ENCODE data around the gene ABCB6. TPM values are rescaled to one million over a fixed set of nuclear protein-coding genes. Genes with fewer than 3 reads are reported as not detected.
"Not testable (repeated sequence)": the region's sequence is repeated elsewhere in the genome, so short reads cannot be mapped to it uniquely, and the experiment has no call there.

ABCB6 gene
- total RNA-seq, 1 experiment from 2014 or later, result 68.6 TPM

DNA sequence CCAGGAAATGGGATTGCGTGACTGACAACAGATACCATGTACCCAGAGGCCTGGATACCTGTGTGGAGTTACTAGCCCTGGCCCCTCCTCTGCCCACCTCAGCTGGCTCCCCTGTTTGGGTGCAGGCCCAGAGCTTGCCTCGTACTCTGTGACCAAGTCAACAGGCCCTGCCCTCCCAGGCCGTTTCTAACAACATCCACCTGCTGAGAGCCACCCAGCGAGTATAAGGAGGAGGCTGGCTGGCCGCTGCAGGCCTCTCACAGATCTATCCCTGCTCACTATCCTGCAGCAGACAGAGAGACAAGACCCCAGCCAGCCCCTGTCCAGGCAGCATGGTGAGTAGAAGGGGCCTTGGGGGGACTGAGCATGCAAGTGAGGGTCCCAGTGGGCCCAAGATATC is 47.5 kb upstream of the ABCB6 start:
- no peaks in the 10 kb centered on the region for H3K36me3 ChIP-seq (ENCODE audit: control insufficient read depth, insufficient read depth, low read length)
- no peaks in the 10 kb centered on the region for H3K9me3 ChIP-seq
- Mint-ChIP-seq H3K27me3 (ENCODE audit: insufficient read depth, unreplicated experiment) (peaks cover 4% of the 10 kb centered on the region), H3K4me3 (ENCODE audit: unreplicated experiment) (no peak overlapping the region), H3K27ac (ENCODE audit: unreplicated experiment) (no peak overlapping the region), H3K4me1 (ENCODE audit: low read depth, unreplicated experiment) (peaks cover 5% of the 10 kb centered on the region), H3K36me3 (ENCODE audit: insufficient read depth, unreplicated experiment) (no peaks in the 10 kb centered on the region), H3K9me3 (ENCODE audit: unreplicated experiment) (no peaks in the 10 kb centered on the region)
- intact Hi-C loops (cut with micrococcal nuclease; ENCODE audit: unreplicated experiment), result no loop called here
- H3K4me3 ChIP-seq (ENCODE audit: low read depth, low read length), result no peak overlapping the region
- ChIA-PET CTCF (no interaction called here), POLR2A (no interaction called here)
- BruUV-seq (replicated peaks), result no TSS peak
- H3K4me1 ChIP-seq, result peaks cover 7% of the 10 kb centered on the region
- DNase-seq, result no peak
- H3K27me3 ChIP-seq (replicated peaks; ENCODE audit: control insufficient read depth, insufficient read depth, low read length), result no peaks in the 10 kb centered on the region
- TF ChIP-seq, protein P1, sequence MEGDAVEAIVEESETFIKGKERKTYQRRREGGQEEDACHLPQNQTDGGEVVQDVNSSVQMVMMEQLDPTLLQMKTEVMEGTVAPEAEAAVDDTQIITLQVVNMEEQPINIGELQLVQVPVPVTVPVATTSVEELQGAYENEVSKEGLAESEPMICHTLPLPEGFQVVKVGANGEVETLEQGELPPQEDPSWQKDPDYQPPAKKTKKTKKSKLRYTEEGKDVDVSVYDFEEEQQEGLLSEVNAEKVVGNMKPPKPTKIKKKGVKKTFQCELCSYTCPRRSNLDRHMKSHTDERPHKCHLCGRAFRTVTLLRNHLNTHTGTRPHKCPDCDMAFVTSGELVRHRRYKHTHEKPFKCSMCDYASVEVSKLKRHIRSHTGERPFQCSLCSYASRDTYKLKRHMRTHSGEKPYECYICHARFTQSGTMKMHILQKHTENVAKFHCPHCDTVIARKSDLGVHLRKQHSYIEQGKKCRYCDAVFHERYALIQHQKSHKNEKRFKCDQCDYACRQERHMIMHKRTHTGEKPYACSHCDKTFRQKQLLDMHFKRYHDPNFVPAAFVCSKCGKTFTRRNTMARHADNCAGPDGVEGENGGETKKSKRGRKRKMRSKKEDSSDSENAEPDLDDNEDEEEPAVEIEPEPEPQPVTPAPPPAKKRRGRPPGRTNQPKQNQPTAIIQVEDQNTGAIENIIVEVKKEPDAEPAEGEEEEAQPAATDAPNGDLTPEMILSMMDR (IDR thresholded peaks at IDR 0.05; ENCODE audit: insufficient read depth in 1 of 2, low read depth in 1 of 2, low read length in 1 of 2, severe bottlenecking in 1 of 2, unreplicated experiment in 1 of 2), result no peak

GRCh38 chr2:219261024-219261855 is 42.5 kb upstream of the ABCB6 start:
- no peak overlapping the region for H3K4me3 Mint-ChIP-seq (ENCODE audit: unreplicated experiment)
- H3K36me3 ChIP-seq (ENCODE audit: control insufficient read depth, insufficient read depth, low read length), result no peaks in the 10 kb centered on the region
- H3K4me1 Mint-ChIP-seq (ENCODE audit: low read depth, unreplicated experiment), result no peaks in the 10 kb centered on the region
- no peaks in the 10 kb centered on the region for H3K36me3 Mint-ChIP-seq (ENCODE audit: insufficient read depth, unreplicated experiment)
- TF ChIP-seq, protein P1 (IDR thresholded peaks at IDR 0.05; ENCODE audit: insufficient read depth in 1 of 2, low read depth in 1 of 2, low read length in 1 of 2, severe bottlenecking in 1 of 2, unreplicated experiment in 1 of 2), result no peak
- POLR2A ChIA-PET, result interaction anchor here (0.8 kb wide), 1 partner anchor 13 kb away, joined by 3 read pairs; no protein-coding TSS in a partner anchor
- BruUV-seq (replicated peaks), result no TSS peak
- no peaks in the 10 kb centered on the region for H3K4me1 ChIP-seq
- H3K27me3 Mint-ChIP-seq (ENCODE audit: insufficient read depth, unreplicated experiment), result peaks cover 13% of the 10 kb centered on the region
- intact Hi-C loops (cut with micrococcal nuclease; ENCODE audit: unreplicated experiment), result no loop called here
- DNase-seq, result no peak
- no peaks in the 10 kb centered on the region for H3K9me3 Mint-ChIP-seq (ENCODE audit: unreplicated experiment)
- H3K4me3 ChIP-seq (ENCODE audit: low read depth, low read length), result no peak overlapping the region
- H3K27ac Mint-ChIP-seq (ENCODE audit: unreplicated experiment), result no peak overlapping the region
- no peaks in the 10 kb centered on the region for H3K9me3 ChIP-seq
- no peaks in the 10 kb centered on the region for H3K27me3 ChIP-seq (replicated peaks; ENCODE audit: control insufficient read depth, insufficient read depth, low read length)
- CTCF ChIA-PET, result interaction anchor here (0.5 to 2.0 kb wide), 2 partner anchors 34 to 66 kb away, joined by 3 to 8 read pairs; no protein-coding TSS in a partner anchor

DNA sequence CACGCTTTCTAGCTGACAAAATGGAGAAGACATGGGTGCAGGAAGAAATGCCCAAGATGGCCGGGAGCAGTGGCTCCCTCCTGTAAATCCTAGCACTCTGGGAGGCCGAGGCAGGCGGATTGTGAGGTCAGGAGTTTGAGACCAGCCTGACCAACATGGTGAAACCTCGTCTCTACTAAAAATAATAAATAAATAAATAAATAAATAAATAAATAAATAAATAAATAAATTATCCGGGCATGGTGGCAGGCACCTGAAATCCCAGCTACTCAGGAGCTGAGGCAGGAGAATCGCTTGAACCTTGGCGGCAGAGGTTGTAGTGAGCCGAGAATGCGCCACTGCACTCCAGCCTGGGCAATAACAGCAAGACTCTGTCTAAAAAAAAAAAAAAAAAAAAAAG is 40.2 kb upstream of the ABCB6 start:
- H3K4me3 ChIP-seq (ENCODE audit: low read depth, low read length); intact Hi-C loops (cut with micrococcal nuclease; ENCODE audit: unreplicated experiment); H3K4me3 Mint-ChIP-seq (ENCODE audit: unreplicated experiment); H3K4me1 ChIP-seq; H3K36me3 Mint-ChIP-seq (ENCODE audit: insufficient read depth, unreplicated experiment); DNase-seq; H3K9me3 Mint-ChIP-seq (ENCODE audit: unreplicated experiment); H3K27ac Mint-ChIP-seq (ENCODE audit: unreplicated experiment); H3K36me3 ChIP-seq (ENCODE audit: control insufficient read depth, insufficient read depth, low read length); H3K27me3 ChIP-seq (replicated peaks; ENCODE audit: control insufficient read depth, insufficient read depth, low read length); H3K4me1 Mint-ChIP-seq (ENCODE audit: low read depth, unreplicated experiment); H3K9me3 ChIP-seq; CTCF ChIA-PET; BruUV-seq (replicated peaks): not testable (repeated sequence)
- H3K27me3 Mint-ChIP-seq (ENCODE audit: insufficient read depth, unreplicated experiment), result peaks cover 16% of the 10 kb centered on the region
- POLR2A ChIA-PET, result interaction anchor here (0.6 kb wide), 1 partner anchor 52 kb away, joined by 4 read pairs; no protein-coding TSS in a partner anchor

Measured in Caco-2 (cell line).